ENCODE data around the gene CLDN19.
"Not testable (repeated sequence)": the region's sequence is repeated elsewhere in the genome, so short reads cannot be mapped to it uniquely, and the experiment has no call there.

CLDN19 gene

GRCh38 chr1:42758641-42759040 lies 18.6 kb upstream of the CLDN19 start:
- DNase-seq: no peak

GRCh38 chr1:42757892-42758275 lies 17.8 kb upstream of the CLDN19 start:
- no peak for DNase-seq

- DNase-seq: peak; percentile 89
These were observed 17.2 kb upstream of the CLDN19 start for GRCh38 chr1:42756956-42757891.

GRCh38 chr1:42753070-42753469 lies 13.0 kb upstream of the CLDN19 start:
- DNase-seq: no peak

- no peak for DNase-seq
These were observed 12.2 kb upstream of the CLDN19 start for GRCh38 chr1:42752284-42752683.

- not testable (repeated sequence) for DNase-seq
These were observed 11.6 kb upstream of the CLDN19 start for GRCh38 chr1:42751511-42752070.

- DNase-seq: no peak
These were observed 10.0 kb upstream of the CLDN19 start for GRCh38 chr1:42750041-42750440.

- DNase-seq: no peak
These were observed 8.7 kb upstream of the CLDN19 start for GRCh38 chr1:42748461-42749410.

GRCh38 chr1:42748021-42748420 lies 8.0 kb upstream of the CLDN19 start:
- DNase-seq: no peak

GRCh38 chr1:42747125-42747524 lies 7.1 kb upstream of the CLDN19 start:
- DNase-seq: peak; percentile 43

GRCh38 chr1:42746436-42747105 lies 6.5 kb upstream of the CLDN19 start:
- DNase-seq: no peak

- DNase-seq: no peak
These were observed 5.8 kb upstream of the CLDN19 start for GRCh38 chr1:42745851-42746250.

- no peak for DNase-seq
These were observed 4.0 kb upstream of the CLDN19 start for GRCh38 chr1:42744148-42744413.

GRCh38 chr1:42743317-42744147 lies 3.5 kb upstream of the CLDN19 start:
- DNase-seq: no peak

- DNase-seq: no peak
These were observed 2.7 kb upstream of the CLDN19 start for GRCh38 chr1:42742617-42743316.

- DNase-seq: no peak
These were observed 2.1 kb upstream of the CLDN19 start for GRCh38 chr1:42742141-42742540.

- no peak for DNase-seq
These were observed 1.7 kb upstream of the CLDN19 start for GRCh38 chr1:42741706-42742105.

- no peak for DNase-seq
These were observed 980 bp upstream of the CLDN19 start for GRCh38 chr1:42740851-42741580.

GRCh38 chr1:42738678-42739226 lies 1.3 kb downstream of the CLDN19 start:
- no peak for DNase-seq

- no peak for DNase-seq
These were observed 1.9 kb downstream of the CLDN19 start for GRCh38 chr1:42737986-42738677.

Measured in DMS53 (cell line).